DND-41 (cell line): ENCODE data around the gene TFAP2A.

Source experiments
- ATAC-seq: fragments of 200-7000 bp; cut with Tn5 transposase; 3 replicates; pipeline ENCODE4 v1.9.1; 2021; ENCODE audit warnings: low read depth; ENCODE audit not compliant: insufficient read depth
- DNase-seq: peaks from one replicate; pipeline ENCODE4 v3.0.0-alpha.2; 2020
- H2AFZ ChIP-seq: 2 replicates; pipeline ENCODE4 v1.6.0; 2012; ENCODE audit warnings: low read depth, low read length
- H3K27ac ChIP-seq: 2 replicates; pipeline ENCODE4 v1.5.1; 2012; ENCODE audit warnings: low read length, inconsistent platforms
- H3K27me3 ChIP-seq: fragments of 200-600 bp; sonication (generic); 2 replicates; pipeline ENCODE4 v1.6.0; 2012; ENCODE audit warnings: low read length, mild to moderate bottlenecking, inconsistent platforms; ENCODE audit not compliant: insufficient read depth, poor library complexity
- H3K36me3 ChIP-seq: 2 replicates; pipeline ENCODE4 v1.5.1; 2012; ENCODE audit warnings: low read length, inconsistent platforms; ENCODE audit not compliant: insufficient read depth
- H3K4me1 ChIP-seq: 2 replicates; pipeline ENCODE4 v1.5.1; 2012; ENCODE audit warnings: mild to moderate bottlenecking, low read length; ENCODE audit not compliant: insufficient read depth
- H3K4me2 ChIP-seq: 2 replicates; pipeline ENCODE4 v1.6.0; 2012; ENCODE audit warnings: mild to moderate bottlenecking, moderate library complexity, low read length, inconsistent platforms; ENCODE audit not compliant: insufficient read depth
- H3K4me3 ChIP-seq, 2 experiments: fragments of 200-600 bp in 1 of 2; shearing (Covaris generic) in 1 of 2; 2 replicates each; pipeline ENCODE4 v1.5.1; 2012 to 2016; ENCODE audit warnings: inconsistent platforms in 2 of 2, low read length in 2 of 2, mild to moderate bottlenecking in 2 of 2, low read depth in 1 of 2, moderate library complexity in 1 of 2
- H3K79me2 ChIP-seq: 2 replicates; pipeline ENCODE4 v1.6.0; 2012; ENCODE audit warnings: low read length, inconsistent platforms; ENCODE audit not compliant: insufficient read depth
- H3K9ac ChIP-seq: 2 replicates; pipeline ENCODE4 v1.6.0; 2012; ENCODE audit warnings: low read depth, mild to moderate bottlenecking, inconsistent platforms, low read length, moderate library complexity
- H3K9me3 ChIP-seq: 2 replicates; pipeline ENCODE4 v1.5.1; 2012; ENCODE audit warnings: low read length, moderate library complexity, mild to moderate bottlenecking, inconsistent platforms; ENCODE audit not compliant: insufficient read depth, severe bottlenecking
- H4K20me1 ChIP-seq: 2 replicates; pipeline ENCODE4 v1.6.0; 2012; ENCODE audit warnings: low read length; ENCODE audit not compliant: insufficient read depth
- CTCF ChIP-seq: IDR thresholded peaks from 2 replicates; pipeline ENCODE4 v1.5.1; 2012; ENCODE audit warnings: borderline replicate concordance, low read length, moderate library complexity, mild to moderate bottlenecking; ENCODE audit not compliant: poor library complexity, severe bottlenecking; ENCODE audit errors: extremely low read depth
- EZH2 ChIP-seq: IDR thresholded peaks from 3 replicates; pipeline ENCODE4 v1.6.1; 2012; ENCODE audit warnings: borderline replicate concordance, low read depth, mild to moderate bottlenecking, moderate library complexity, low read length, inconsistent platforms; ENCODE audit not compliant: severe bottlenecking

Gene TFAP2A

GRCh38 chr6:10347561-10348327, 67.1 kb downstream of the TFAP2A start:
- H3K36me3 ChIP-seq = no peaks in the 10 kb centered on the region
- no peak for ATAC-seq

More at GRCh38 chr6:10347561-10348327, 67.1 kb downstream of the TFAP2A start:
- H3K79me2 ChIP-seq = no peaks in the 10 kb centered on the region
- DNase-seq = no peak
- H3K9ac ChIP-seq = no peak overlapping the region
- H3K4me3 ChIP-seq = no peak overlapping the region
- TF ChIP-seq CTCF (no peak), EZH2 (no peak)
- H2AFZ ChIP-seq = no peak overlapping the region
- no peaks in the 10 kb centered on the region for H4K20me1 ChIP-seq
- H3K9me3 ChIP-seq = no peaks in the 10 kb centered on the region
- H3K4me1 ChIP-seq = no peaks in the 10 kb centered on the region
- H3K27ac ChIP-seq = no peak overlapping the region
- H3K4me2 ChIP-seq = no peak overlapping the region
- H3K27me3 ChIP-seq = no peaks in the 10 kb centered on the region
